H9 (cell line): ENCODE results near the gene STYXL2. TPM values are rescaled to one million over a fixed set of nuclear protein-coding genes. Genes with fewer than 3 reads are reported as not detected.

Source experiments
- DNase-seq: peaks from one replicate; pipeline ENCODE4 v3.0.0-alpha.2; 2017
- H2AFZ ChIP-seq: one replicate; pipeline ENCODE4 v1.6.1; 2013; ENCODE audit warnings: mild to moderate bottlenecking, low read length, control low read depth, moderate library complexity
- H2AK5ac ChIP-seq: 2 replicates; pipeline ENCODE4 v1.6.1; 2013; ENCODE audit warnings: low read length, control low read depth, mixed read lengths; ENCODE audit not compliant: insufficient read length
- H2BK120ac ChIP-seq: one replicate; pipeline ENCODE4 v1.6.1; 2013; ENCODE audit warnings: low read depth, mild to moderate bottlenecking, low read length, control low read depth, inconsistent platforms; ENCODE audit not compliant: poor library complexity, severe bottlenecking
- H2BK12ac ChIP-seq: 2 replicates; pipeline ENCODE4 v1.6.1; 2013; ENCODE audit warnings: low read length, control low read depth, mixed read lengths, low read depth; ENCODE audit not compliant: insufficient read length
- H2BK15ac ChIP-seq: 2 replicates; pipeline ENCODE4 v1.6.1; 2013; ENCODE audit warnings: low read depth, low read length, control low read depth
- H2BK20ac ChIP-seq: one replicate; pipeline ENCODE4 v1.6.1; 2013; ENCODE audit warnings: low read depth, mild to moderate bottlenecking, low read length, control low read depth, inconsistent platforms; ENCODE audit not compliant: poor library complexity, severe bottlenecking
- H2BK5ac ChIP-seq: 2 replicates; pipeline ENCODE4 v1.6.1; 2013; ENCODE audit warnings: low read length, control low read depth, mixed read lengths; ENCODE audit not compliant: insufficient read length
- H3K14ac ChIP-seq: 2 replicates; pipeline ENCODE4 v1.6.1; 2013; ENCODE audit warnings: low read length, control low read depth; ENCODE audit not compliant: insufficient read depth
- H3K18ac ChIP-seq: 2 replicates; pipeline ENCODE4 v1.6.1; 2013; ENCODE audit warnings: low read depth, mild to moderate bottlenecking, mixed read lengths, low read length, control low read depth; ENCODE audit not compliant: insufficient read length
- H3K23ac ChIP-seq: 2 replicates; pipeline ENCODE4 v1.6.1; 2013; ENCODE audit warnings: low read length, control low read depth, mixed read lengths, low read depth; ENCODE audit not compliant: insufficient read length
- H3K23me2 ChIP-seq: 2 replicates; pipeline ENCODE4 v1.6.1; 2013; ENCODE audit warnings: low read depth, mild to moderate bottlenecking, mixed read lengths, low read length, control low read depth; ENCODE audit not compliant: insufficient read length, poor library complexity, severe bottlenecking
- H3K27ac ChIP-seq: 2 replicates; pipeline ENCODE4 v1.5.1; 2013; ENCODE audit warnings: low read length, control low read depth, mixed read lengths, low read depth; ENCODE audit not compliant: insufficient read length
- H3K27me3 ChIP-seq: 2 replicates; pipeline ENCODE4 v1.6.1; 2013; ENCODE audit warnings: low read length, control low read depth, inconsistent platforms; ENCODE audit not compliant: insufficient read depth
- H3K4ac ChIP-seq: 2 replicates; pipeline ENCODE4 v1.6.1; 2013; ENCODE audit warnings: low read depth, mild to moderate bottlenecking, control low read depth, inconsistent platforms, low read length, moderate library complexity
- H3K4me1 ChIP-seq: 2 replicates; pipeline ENCODE4 v1.6.1; 2013; ENCODE audit warnings: low read length, control low read depth, inconsistent platforms; ENCODE audit not compliant: insufficient read depth
- H3K4me2 ChIP-seq: 2 replicates; pipeline ENCODE4 v1.6.1; 2013; ENCODE audit warnings: low read length, control low read depth, mixed read lengths; ENCODE audit not compliant: insufficient read length, insufficient read depth
- H3K56ac ChIP-seq: 2 replicates; pipeline ENCODE4 v1.6.1; 2013; ENCODE audit warnings: low read depth, mild to moderate bottlenecking, mixed read lengths, low read length, control low read depth; ENCODE audit not compliant: insufficient read length
- H3K79me1 ChIP-seq: 2 replicates; pipeline ENCODE4 v1.6.1; 2013; ENCODE audit warnings: low read depth, mild to moderate bottlenecking, moderate library complexity, low read length, control low read depth, inconsistent platforms; ENCODE audit not compliant: insufficient read depth, poor library complexity, severe bottlenecking
- H3K79me2 ChIP-seq: 2 replicates; pipeline ENCODE4 v1.6.1; 2013; ENCODE audit warnings: low read length, control low read depth, inconsistent platforms; ENCODE audit not compliant: insufficient read depth
- H3K9ac ChIP-seq: 2 replicates; pipeline ENCODE4 v1.6.1; 2013; ENCODE audit warnings: low read length, control low read depth, mixed read lengths; ENCODE audit not compliant: insufficient read length; ENCODE audit errors: extremely low read depth
- H3K9me3 ChIP-seq: one replicate; pipeline ENCODE4 v1.6.1; 2013; ENCODE audit warnings: low read depth, low read length, inconsistent platforms; ENCODE audit not compliant: control insufficient read depth
- H3T11ph ChIP-seq: one replicate; pipeline ENCODE4 v1.6.1; 2013; ENCODE audit warnings: mild to moderate bottlenecking, low read length, control low read depth, inconsistent platforms
- H4K20me1 ChIP-seq: one replicate; pipeline ENCODE4 v1.6.1; 2013; ENCODE audit not compliant: control insufficient read depth, insufficient read length, insufficient read depth
- H4K5ac ChIP-seq: 2 replicates; pipeline ENCODE4 v1.6.1; 2013; ENCODE audit warnings: low read depth, mild to moderate bottlenecking, mixed read lengths, low read length, control low read depth; ENCODE audit not compliant: insufficient read length
- H4K8ac ChIP-seq: replicated peaks from 2 replicates; pipeline ENCODE4 v1.6.1; 2013; ENCODE audit warnings: low read length, control low read depth, mixed read lengths, low read depth; ENCODE audit not compliant: insufficient read length
- H4K91ac ChIP-seq: 2 replicates; pipeline ENCODE4 v1.6.1; 2013; ENCODE audit warnings: low read depth, mild to moderate bottlenecking, moderate library complexity, mixed read lengths, low read length, control low read depth; ENCODE audit not compliant: insufficient read length
- H3K27ac Mint-ChIP-seq, 3 experiments: 2 replicates in 2 of 3; 3 replicates in 1 of 3; pipeline ENCODE4 v1.8.0; 2020 to 2021; ENCODE audit warnings: mixed read lengths in 3 of 3, mild to moderate bottlenecking in 1 of 3, moderate library complexity in 1 of 3
- H3K27me3 Mint-ChIP-seq: 2 replicates; pipeline ENCODE4 v1.8.0; 2021; ENCODE audit warnings: low read depth, mild to moderate bottlenecking, moderate library complexity, mixed read lengths
- H3K36me3 Mint-ChIP-seq, 3 experiments: 2 replicates in 2 of 3; 3 replicates in 1 of 3; pipeline ENCODE4 v1.8.0; 2020 to 2021; ENCODE audit warnings: low read depth in 3 of 3, mixed read lengths in 3 of 3; ENCODE audit not compliant: insufficient read depth in 1 of 3
- H3K4me1 Mint-ChIP-seq, 2 experiments: 2 replicates each; pipeline ENCODE4 v1.8.0; 2020; ENCODE audit warnings: mixed read lengths in 2 of 2
- H3K4me3 Mint-ChIP-seq, 2 experiments: 2 replicates in 1 of 2; 3 replicates in 1 of 2; pipeline ENCODE4 v1.8.0; 2020 to 2021; ENCODE audit warnings: mild to moderate bottlenecking in 2 of 2, mixed read lengths in 2 of 2, moderate library complexity in 1 of 2
- H3K9me3 Mint-ChIP-seq, 2 experiments: 2 replicates in 1 of 2; 3 replicates in 1 of 2; pipeline ENCODE4 v1.8.0; 2020; ENCODE audit warnings: mild to moderate bottlenecking in 2 of 2, mixed read lengths in 2 of 2, moderate library complexity in 1 of 2
- WGBS: extraction: QIAGEN DNeasy Blood & Tissue Kit; methylation state at CpG from one replicate; pipeline ENCODE4 v1.1.7; 2013; ENCODE audit warnings: missing lambda C conversion rate, low lambda C conversion rate, mixed read lengths; ENCODE audit not compliant: insufficient read length; ENCODE audit errors: extremely low coverage; 5-methylcytosine and 5-hydroxymethylcytosine counted together
- total RNA-seq: library from RNA; stranded (reverse); gene quantifications from 2 replicates; pipeline ENCODE4 v1.2.1, GENCODE V29; 2021
- TF ChIP-seq, protein P1 (sequence below): fragments of 200-600 bp; sonication (generic); conservative IDR thresholded peaks from 3 replicates; pipeline ENCODE4 v1.8.0; 2021; ENCODE audit warnings: antibody characterized with exemption, mild to moderate bottlenecking

Gene STYXL2
- total RNA-seq, 1 experiment from 2014 or later: 0.09 TPM

- no peak overlapping the region for H4K8ac ChIP-seq
- H3K9me3 ChIP-seq: no peaks in the 10 kb centered on the region
- H3K4me1 Mint-ChIP-seq: peaks cover 25 to 29% of the 10 kb centered on the region in 2 experiments
- H3K23me2 ChIP-seq: no peaks in the 10 kb centered on the region
- H3K56ac ChIP-seq: no peak overlapping the region
- no CpG with 5 or more reads among the region's 8 CpGs for WGBS
- no peak overlapping the region for H3K4ac ChIP-seq
- H4K20me1 ChIP-seq: no peaks in the 10 kb centered on the region
- no peak overlapping the region for H4K5ac ChIP-seq
- no peaks in the 10 kb centered on the region for H3K79me1 ChIP-seq
- peaks cover 6% of the 10 kb centered on the region for H3K4me1 ChIP-seq
- H3K18ac ChIP-seq: no peak overlapping the region
- no peak for DNase-seq
- no peak overlapping the region for H4K91ac ChIP-seq
- H2BK15ac ChIP-seq: no peak overlapping the region
- no peak overlapping the region for H3K27ac ChIP-seq
- H3K9ac ChIP-seq: no peak overlapping the region
- H3K36me3 Mint-ChIP-seq: peaks cover 0 to 4% (median 4%) of the 10 kb centered on the region in 3 experiments; a peak in 4 of 7 replicates
- no peak overlapping the region for H3T11ph ChIP-seq
- TF ChIP-seq, protein P1, sequence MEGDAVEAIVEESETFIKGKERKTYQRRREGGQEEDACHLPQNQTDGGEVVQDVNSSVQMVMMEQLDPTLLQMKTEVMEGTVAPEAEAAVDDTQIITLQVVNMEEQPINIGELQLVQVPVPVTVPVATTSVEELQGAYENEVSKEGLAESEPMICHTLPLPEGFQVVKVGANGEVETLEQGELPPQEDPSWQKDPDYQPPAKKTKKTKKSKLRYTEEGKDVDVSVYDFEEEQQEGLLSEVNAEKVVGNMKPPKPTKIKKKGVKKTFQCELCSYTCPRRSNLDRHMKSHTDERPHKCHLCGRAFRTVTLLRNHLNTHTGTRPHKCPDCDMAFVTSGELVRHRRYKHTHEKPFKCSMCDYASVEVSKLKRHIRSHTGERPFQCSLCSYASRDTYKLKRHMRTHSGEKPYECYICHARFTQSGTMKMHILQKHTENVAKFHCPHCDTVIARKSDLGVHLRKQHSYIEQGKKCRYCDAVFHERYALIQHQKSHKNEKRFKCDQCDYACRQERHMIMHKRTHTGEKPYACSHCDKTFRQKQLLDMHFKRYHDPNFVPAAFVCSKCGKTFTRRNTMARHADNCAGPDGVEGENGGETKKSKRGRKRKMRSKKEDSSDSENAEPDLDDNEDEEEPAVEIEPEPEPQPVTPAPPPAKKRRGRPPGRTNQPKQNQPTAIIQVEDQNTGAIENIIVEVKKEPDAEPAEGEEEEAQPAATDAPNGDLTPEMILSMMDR: no peak
- no peak overlapping the region for H3K4me3 Mint-ChIP-seq
- H2BK120ac ChIP-seq: no peak overlapping the region
- peaks cover 12% of the 10 kb centered on the region for H3K27me3 Mint-ChIP-seq
- H2BK12ac ChIP-seq: no peak overlapping the region
- H3K27ac Mint-ChIP-seq: no peak overlapping the region; a peak in 1 of 7 replicates
- no peak overlapping the region for H2BK5ac ChIP-seq
- no peak overlapping the region for H2AK5ac ChIP-seq
- H2AFZ ChIP-seq: no peak overlapping the region
- no peaks in the 10 kb centered on the region for H3K79me2 ChIP-seq
- peaks cover 4% of the 10 kb centered on the region in 2 experiments; a peak in 4 of 5 replicates for H3K9me3 Mint-ChIP-seq
- H3K4me2 ChIP-seq: no peak overlapping the region
- H3K23ac ChIP-seq: no peak overlapping the region
- H2BK20ac ChIP-seq: no peak overlapping the region
- H3K14ac ChIP-seq: no peak overlapping the region
- H3K27me3 ChIP-seq: no peaks in the 10 kb centered on the region
Measured at GRCh38 chr1:167132301-167133010, 38.6 kb downstream of the STYXL2 start.
